CD4-positive, alpha-beta T cell treated with Interferon gamma for 1 hour (primary cell): ENCODE data around the gene FAM20C.
"Not testable (repeated sequence)": the region's sequence is repeated elsewhere in the genome, so short reads cannot be mapped to it uniquely, and the experiment has no call there.

ENCODE experiments used
- DNase-seq: peaks from one replicate; pipeline ENCODE4 v3.0.0-alpha.2; 2020

FAM20C gene

DNA sequence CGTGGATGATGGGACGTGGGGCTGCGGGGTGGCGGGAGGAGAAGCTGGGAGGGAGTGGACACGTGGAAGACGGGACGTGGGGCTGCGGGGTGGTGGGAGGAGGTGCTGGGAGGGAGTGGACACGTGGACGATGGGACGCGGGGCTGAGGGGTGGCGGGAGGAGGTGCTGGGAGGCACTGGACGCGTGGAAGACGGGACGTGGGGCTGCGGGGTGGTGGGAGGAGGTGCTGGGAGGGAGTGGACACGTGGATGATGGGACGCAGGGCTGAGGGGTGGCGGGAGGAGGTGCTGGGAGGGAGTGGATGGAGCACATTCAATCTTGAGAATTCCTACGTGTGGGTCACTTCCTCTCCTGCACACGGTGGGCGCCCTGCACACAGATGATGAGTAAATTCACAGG, 104.8 kb downstream of the FAM20C start:
- not testable (repeated sequence) for DNase-seq

- no peak for DNase-seq
These were observed 105.4 kb downstream of the FAM20C start for GRCh38 chr7:297611-298374.

GRCh38 chr7:298375-298702, 106.0 kb downstream of the FAM20C start:
- no peak for DNase-seq

DNA sequence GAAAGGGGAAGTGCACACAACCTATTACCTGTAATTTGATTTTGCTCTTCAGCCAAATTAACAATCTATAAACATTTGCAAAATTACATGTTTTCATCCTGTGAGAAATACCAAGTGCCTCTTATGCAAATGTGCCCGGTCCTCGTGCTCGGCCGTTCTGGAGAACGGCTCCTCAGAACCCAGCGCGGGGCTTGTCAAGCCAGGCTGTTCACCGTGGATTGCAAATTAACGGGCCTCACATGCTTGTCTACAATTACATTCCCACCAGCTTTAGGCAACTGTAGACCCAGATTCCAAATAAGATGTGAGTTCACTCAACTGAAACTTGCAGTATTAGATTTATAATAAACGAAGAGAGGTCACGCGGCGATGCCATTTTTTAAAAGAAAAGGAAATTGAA, 106.4 kb downstream of the FAM20C start:
- DNase-seq, result no peak

DNA sequence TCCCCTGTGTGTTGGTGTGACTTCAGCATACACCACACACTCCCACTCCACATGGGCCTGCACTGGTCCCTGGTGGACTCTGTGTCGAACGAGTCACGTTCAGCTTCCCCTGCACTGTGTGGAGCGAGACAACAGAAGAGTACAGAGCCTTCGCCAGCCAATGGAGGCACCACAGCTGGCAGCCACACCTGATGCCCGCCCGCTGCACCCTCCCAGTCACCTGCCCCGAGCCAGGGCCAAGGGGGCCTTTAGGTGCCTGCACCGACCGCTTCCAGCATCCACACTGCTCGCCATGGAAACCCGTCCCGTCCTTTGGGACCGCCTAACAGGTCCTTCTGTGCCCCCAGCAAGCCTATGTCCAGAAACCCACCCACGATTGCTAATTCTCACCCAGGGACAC, 106.8 kb downstream of the FAM20C start:
- no peak for DNase-seq

DNA sequence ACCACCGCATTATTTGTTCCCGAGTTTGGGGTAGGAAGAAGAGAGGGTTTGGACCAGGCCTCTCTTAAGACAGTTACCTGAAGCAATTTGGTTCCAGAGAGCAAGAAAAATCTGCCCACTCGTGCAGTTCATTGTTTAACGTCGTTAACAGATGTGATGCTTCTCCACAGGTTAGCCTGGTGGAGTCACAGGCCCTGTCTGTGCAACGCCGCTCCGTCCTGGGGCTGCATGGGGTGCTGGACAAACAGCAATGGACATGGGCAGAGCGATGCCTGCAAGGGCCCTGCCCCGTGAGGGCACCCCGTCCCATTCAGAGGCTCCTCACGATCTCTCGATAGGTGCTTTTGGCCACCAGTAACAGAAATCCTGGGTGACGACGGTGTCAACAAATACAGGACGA, 107.3 kb downstream of the FAM20C start:
- no peak for DNase-seq

GRCh38 chr7:300048-300447, 107.7 kb downstream of the FAM20C start:
- no peak for DNase-seq

DNA sequence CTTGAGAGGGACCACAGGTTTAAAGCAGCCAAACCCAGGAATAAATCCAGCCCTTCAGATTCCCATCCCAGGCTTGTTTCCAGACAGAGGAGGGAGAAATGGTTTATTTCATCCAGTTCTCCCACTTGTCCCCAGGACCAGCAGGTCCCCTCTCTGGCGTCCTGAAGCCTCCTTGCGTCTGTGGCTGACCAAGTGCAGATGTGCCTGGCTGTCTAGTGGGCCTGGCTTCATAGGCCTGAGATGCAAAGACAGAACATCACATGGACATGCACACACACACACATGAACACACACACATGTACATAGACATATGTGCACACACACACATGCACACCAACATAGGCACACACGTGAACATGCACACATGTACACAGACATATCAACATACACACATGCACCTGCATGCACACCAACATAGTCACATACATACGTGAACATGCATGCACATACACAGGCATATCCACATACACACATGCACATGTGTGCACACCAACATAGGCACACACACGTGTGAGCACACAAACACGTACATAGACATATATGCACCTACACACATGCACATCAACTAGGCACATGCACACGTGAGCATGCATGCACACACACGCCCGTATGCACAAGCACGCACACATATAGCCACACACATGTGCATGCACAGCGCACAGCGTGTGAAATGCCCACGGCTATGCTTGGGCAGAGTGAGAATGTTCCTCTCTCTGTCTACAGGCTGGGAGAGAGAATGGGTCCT, 108.3 kb downstream of the FAM20C start:
- DNase-seq, result no peak

GRCh38 chr7:301291-302053, 109.1 kb downstream of the FAM20C start:
- DNase-seq, result no peak

- DNase-seq, result no peak
These were observed 110.0 kb downstream of the FAM20C start for GRCh38 chr7:302054-302992.

DNA sequence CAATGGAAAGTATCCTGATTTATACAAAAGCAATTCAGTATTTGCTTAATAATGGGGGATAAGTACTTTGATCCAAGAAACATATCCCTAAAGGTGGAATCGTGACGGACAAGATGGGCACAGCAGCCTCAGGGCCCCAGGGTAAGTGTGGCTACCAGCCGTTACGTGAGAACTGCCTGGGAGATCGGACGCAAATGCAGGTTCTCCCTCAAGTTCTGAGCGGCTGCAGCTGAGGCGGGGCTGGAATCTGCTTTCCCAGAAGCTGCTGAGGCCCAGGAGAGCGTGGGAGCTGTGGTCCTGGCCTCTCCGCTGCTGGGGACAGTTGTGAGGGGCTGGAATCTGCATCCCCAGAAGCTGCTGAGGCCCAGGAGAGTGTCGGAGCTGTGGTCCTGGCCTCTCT, 111.1 kb downstream of the FAM20C start:
- DNase-seq, result no peak

DNA sequence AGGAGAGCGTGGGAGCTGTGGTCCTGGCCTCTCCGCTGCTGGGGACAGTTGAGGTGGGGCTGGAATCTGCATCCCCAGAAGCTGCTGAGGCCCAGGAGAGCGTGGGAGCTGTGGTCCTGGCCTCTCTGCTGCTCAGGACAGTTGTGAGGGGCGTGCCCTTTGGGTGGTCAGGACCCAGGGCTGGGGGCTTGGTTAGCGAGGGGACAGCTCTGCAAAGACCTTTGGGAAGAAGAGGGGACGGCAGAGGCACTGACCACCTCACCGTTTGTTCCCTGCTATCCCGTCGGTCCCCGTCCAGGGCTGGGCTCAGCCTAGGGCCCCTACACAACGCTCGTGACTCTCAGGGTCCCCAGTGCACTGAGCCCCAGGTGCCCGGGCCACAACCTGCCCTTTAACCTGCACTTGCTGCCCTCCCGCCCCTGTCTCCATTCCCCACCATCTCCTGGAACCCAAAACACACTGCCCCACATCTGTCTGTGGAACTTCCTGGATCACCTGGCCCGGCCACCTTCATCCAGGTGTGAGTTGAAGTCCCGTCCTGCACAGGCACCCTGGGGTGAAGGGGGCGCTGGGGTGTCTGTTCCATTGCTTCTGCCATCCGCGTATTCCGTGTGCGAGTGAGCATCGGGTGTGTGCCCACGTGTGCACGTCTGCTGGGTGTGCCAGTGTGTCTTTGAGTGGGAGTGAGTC, 111.7 kb downstream of the FAM20C start:
- DNase-seq, result no peak

GRCh38 chr7:304574-305409, 112.4 kb downstream of the FAM20C start:
- DNase-seq, result no peak

- DNase-seq, result no peak
These were observed 113.2 kb downstream of the FAM20C start for GRCh38 chr7:305410-306151.

DNA sequence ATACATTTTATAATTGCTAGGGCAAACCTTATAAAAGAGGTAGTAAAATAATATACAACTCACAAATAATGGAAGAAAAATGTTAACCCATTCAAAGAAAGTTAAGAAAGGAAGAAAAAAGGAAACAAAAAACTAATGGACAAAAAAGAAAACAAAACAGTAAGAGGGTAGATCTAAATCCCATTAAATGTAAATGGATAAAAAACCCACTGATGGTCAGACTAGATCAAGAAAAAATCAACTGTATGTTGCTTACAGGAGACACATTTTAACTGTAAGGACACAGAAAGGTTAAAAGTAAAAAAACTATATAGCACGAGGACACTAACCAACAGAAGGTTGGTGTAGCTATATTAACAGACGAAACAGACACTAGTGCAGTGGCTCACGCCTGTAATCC, 115.6 kb downstream of the FAM20C start:
- DNase-seq, result no peak

DNA sequence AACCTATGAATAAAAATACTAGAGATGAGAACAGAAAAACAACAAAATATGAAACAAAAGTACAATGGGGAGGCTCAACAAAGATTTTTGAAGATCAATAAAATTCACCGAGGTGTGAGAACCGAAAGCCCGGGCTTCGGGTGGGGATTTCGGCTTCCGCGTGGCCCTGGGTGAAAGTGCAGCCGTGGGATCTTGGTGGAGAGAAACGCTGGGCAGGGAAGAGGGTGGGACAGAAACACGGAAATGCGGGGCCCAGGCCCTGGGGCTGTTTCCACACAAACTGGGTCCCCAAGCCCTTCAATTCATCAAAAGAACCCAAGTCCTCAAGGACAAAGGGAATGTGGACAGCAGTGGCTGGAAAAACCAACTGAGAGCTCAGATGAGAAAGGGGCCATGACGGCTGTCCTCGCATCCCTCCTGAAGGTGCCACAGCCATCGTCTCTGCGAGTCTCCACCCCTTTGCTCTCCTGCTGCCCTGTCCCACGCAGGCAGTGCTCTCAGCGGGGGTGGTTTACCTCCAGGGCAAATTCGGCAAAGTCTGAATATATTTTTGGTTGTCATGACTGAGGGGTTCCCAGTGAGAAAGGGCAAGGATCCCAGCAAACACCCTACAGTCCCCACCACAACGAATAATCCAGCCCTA, 117.3 kb downstream of the FAM20C start:
- DNase-seq, result no peak
